SIG-M5 treated with dmso at 0.1 percent for 504 hours (cell line): ENCODE data around the gene ENPP3.
A peak's percentile ranks its signal among the peaks of the same experiment; 100 is the strongest.

ENCODE experiments used
- DNase-seq: peaks from one replicate; lab custom pipeline; 2025; ENCODE audit not compliant: unreplicated experiment; lab: John Stamatoyannopoulos, UW

ENPP3 gene

GRCh38 chr6:131636880-131637792 lies at the start of gene ENPP3:
ENPP3 (plus strand) TSS chr6:131637302; CDS start chr6:131637385, 83 bp downstream.
- peak; percentile 41 for DNase-seq

- DNase-seq = no peak
Measured at GRCh38 chr6:131587909-131588308, 49.2 kb upstream of the ENPP3 start.

- DNase-seq = no peak
Measured at GRCh38 chr6:131588643-131589042, 48.5 kb upstream of the ENPP3 start.

GRCh38 chr6:131592935-131593334 lies 44.2 kb upstream of the ENPP3 start:
- DNase-seq = no peak

- DNase-seq = no peak
Measured at GRCh38 chr6:131594074-131594473, 43.0 kb upstream of the ENPP3 start.

GRCh38 chr6:131597446-131597845 lies 39.7 kb upstream of the ENPP3 start:
- peak; percentile 0 for DNase-seq

- DNase-seq = no peak
Measured at GRCh38 chr6:131600716-131601115, 36.4 kb upstream of the ENPP3 start.

- DNase-seq = no peak
Measured at GRCh38 chr6:131602781-131603312, 34.3 kb upstream of the ENPP3 start.

- DNase-seq = no peak
Measured at GRCh38 chr6:131613296-131613925, 23.7 kb upstream of the ENPP3 start.

GRCh38 chr6:131615275-131615674 lies 21.8 kb upstream of the ENPP3 start:
- DNase-seq = no peak

- peak; percentile 90 for DNase-seq
Measured at GRCh38 chr6:131627724-131628682, 9.1 kb upstream of the ENPP3 start, which contains the start of gene MED23. MED23 (minus strand) TSS chr6:131628242; CDS start chr6:131628049, 193 bp downstream.

GRCh38 chr6:131628726-131629125 lies 8.4 kb upstream of the ENPP3 start:
- no peak for DNase-seq

GRCh38 chr6:131629651-131630050 lies 7.5 kb upstream of the ENPP3 start:
- DNase-seq = no peak

GRCh38 chr6:131631625-131632289 lies 5.3 kb upstream of the ENPP3 start:
- DNase-seq = no peak

- DNase-seq = no peak
Measured at GRCh38 chr6:131635384-131636340, 1.4 kb upstream of the ENPP3 start.

- DNase-seq = no peak
Measured at GRCh38 chr6:131638013-131638412, 911 bp downstream of the ENPP3 start.

GRCh38 chr6:131640100-131640499 lies 3.0 kb downstream of the ENPP3 start:
- no peak for DNase-seq

GRCh38 chr6:131640576-131640975 lies 3.5 kb downstream of the ENPP3 start:
- no peak for DNase-seq

GRCh38 chr6:131641554-131641953 lies 4.5 kb downstream of the ENPP3 start:
- no peak for DNase-seq
